Heart left ventricle (tissue), 16 donors: ENCODE data around the gene PDE11A. TPM values are rescaled to one million over a fixed set of nuclear protein-coding genes. Genes with fewer than 3 reads are reported as not detected.

Source experiments
- ATAC-seq, 4 donors: fragments of 200-7000 bp; cut with Tn5 transposase; one replicate each; pipeline ENCODE4 v1.9.1; 2020 to 2022; ENCODE audit warnings: moderate library complexity in 4 of 4, mild to moderate bottlenecking in 3 of 4, moderate number of reproducible peaks in 1 of 4
- DNase-seq, 5 donors: peaks; one replicate each; pipeline ENCODE4 v3.0.0-alpha.2; 2020
- H3K27ac ChIP-seq, 12 donors: fragments of 200-600 bp; sonication (generic) in 4 of 12; one replicate each; pipeline versions ENCODE4 v1.5.0 to v1.8.0; 2016 to 2022; ENCODE audit warnings: mild to moderate bottlenecking in 2 of 12
- H3K27me3 ChIP-seq, 9 donors: fragments of 200-600 bp; sonication (generic) in 2 of 9; one replicate each; pipeline versions ENCODE4 v1.5.1 to v1.8.0; 2016 to 2022; ENCODE audit warnings: mild to moderate bottlenecking in 3 of 9
- H3K36me3 ChIP-seq, 9 donors: fragments of 200-600 bp; sonication (generic) in 2 of 9; one replicate each; pipeline versions ENCODE4 v1.5.0 to v1.8.0; 2018 to 2022; ENCODE audit warnings: mild to moderate bottlenecking in 2 of 9
- H3K4me1 ChIP-seq, 12 donors: fragments of 200-600 bp; sonication (generic) in 4 of 12; one replicate each; pipeline versions ENCODE4 v1.5.0 to v1.8.0; 2016 to 2022; ENCODE audit warnings: mild to moderate bottlenecking in 3 of 12
- H3K4me3 ChIP-seq, 12 donors: fragments of 200-600 bp; sonication (generic) in 4 of 12; one replicate each; pipeline versions ENCODE4 v1.5.0 to v1.8.0; 2017 to 2022; ENCODE audit warnings: mild to moderate bottlenecking in 9 of 12, moderate library complexity in 4 of 12
- H3K9me3 ChIP-seq, 12 donors: fragments of 200-600 bp; sonication (generic) in 4 of 12; one replicate each; pipeline versions ENCODE4 v1.5.0 to v1.8.0; 2016 to 2022; ENCODE audit warnings: mild to moderate bottlenecking in 1 of 12
- CTCF ChIP-seq, 12 donors: fragments of 200-600 bp; sonication (generic) in 4 of 12; IDR thresholded peaks; one replicate each; pipeline versions ENCODE4 v1.5.0 to v1.8.0; 2018 to 2022; ENCODE audit warnings: antibody characterized with exemption in 12 of 12, mild to moderate bottlenecking in 5 of 12
- POLR2A ChIP-seq, 2 donors: fragments of 450-650 bp; IDR thresholded peaks; one replicate each; pipeline ENCODE4 v1.6.1; 2017; ENCODE audit warnings: antibody characterized with exemption in 2 of 2, mild to moderate bottlenecking in 2 of 2, moderate library complexity in 2 of 2
- WGBS, 4 donors: extraction: QIAGEN DNeasy Blood & Tissue Kit in 2 of 4; methylation state at CpG; one replicate each; pipeline versions ENCODE4 v1.1.5 to v1.1.7; 2013 to 2018; 5-methylcytosine and 5-hydroxymethylcytosine counted together
- intact Hi-C, 10 donors: fragments of 100-400 bp; cut with DNase I; formaldehyde crosslinking; loops; one replicate each; pipeline versions ENCODE4 v1.11.1 to v1.14.2; 2022
- polyA plus RNA-seq, 2 donors: library from polyadenylated mRNA; stranded (reverse); fragments of 200-250 nt; gene quantifications; one replicate each; pipeline ENCODE4 v1.2.3, GENCODE V29; 2013
- total RNA-seq, 9 donors: library from RNA; depleted of rRNA in 2 of 9; stranded (reverse); fragments of >200 nt in 2 of 9; fragmentation: NEBNext Ultra II Directional in 3 of 9; extraction: Animal tissue kit (Norgen Biotek cat#: 25700) in 3 of 9; gene quantifications; one replicate each; pipeline versions ENCODE4 v1.1.0 to v1.2.4, GENCODE V29; 2016 to 2023
- donor health status: ischemic (EF 13 %, LVEDD 7.1; RV severe dilation, severe dysfunction).
- donor health status: healthy with polysubstance abuse.
- donor health status: DM: no; HTN: yes; CAD: no.
- donor health status: DM: no; HTN: no; CAD: no.
- donor health status: ischemic (EF 25% LVEDD 6.9; RV normal size, moderate dysfunction).
- donor health status: ischemic (EF 25% LVEDD 5.7; RV mildly dilated, moderate dysfunction).
- donor health status: healthy.
- donor health status: DM: yes; HTN: yes; CAD: no.
- donor health status: ischemic (EF 35%, LVEDD 5.7; RV mildly dilated, moderate dysfunction).
- donor health status: nonischemic (EF 11% LVEDD 7.7; RV severe dilation, severe dysfunction).
- donor health status: DM: yes; HTN: yes; CAD: no.
- donor health status: PGD.
- donor health status: ischemic (EF 29% LVEDD 5.4; RV normal size, mild dysfunction).
- donor health status: nonischemic (EF 23%, LVEDD 6.1; RV moderate dilation, normal function).

The PDE11A gene
- total and polyA plus RNA-seq, 11 donors: 0.24 to 2.9 (median 0.88) TPM

- Histone ChIP-seq H3K27ac (peak overlapping the region in 4 of 12 donors; percentile 40 to 63 (median 58)), H3K9me3 (peaks cover 0 to 3% (median 0%) of the 10 kb centered on the region in 12 donors), H3K4me1 (peaks cover 0 to 17% (median 0%) of the 10 kb centered on the region in 12 donors), H3K36me3 (no peaks in the 10 kb centered on the region), H3K27me3 (no peaks in the 10 kb centered on the region), H3K4me3 (no peak overlapping the region)
- ATAC-seq (no peak), DNase-seq (no peak)
- TF ChIP-seq POLR2A (IDR thresholded peaks at IDR 0.05): no peak
- intact Hi-C loops: loop anchor here in 1 of 10 donors (5.0 kb wide), 1 partner anchor 109 kb away; no protein-coding TSS in a partner anchor
- WGBS, 4 donors: 73 to 80% (median 75%) methylated on average over 2 of the region's 2 CpGs
These were observed 191.4 kb downstream of the PDE11A start for GRCh38 chr2:177881008-177881747.

- no peaks in the 10 kb centered on the region for H3K27me3 ChIP-seq
- no peak overlapping the region for H3K4me3 ChIP-seq
- intact Hi-C loops: loop anchor here in 1 of 10 donors (5.0 kb wide), 1 partner anchor 108 kb away; no protein-coding TSS in a partner anchor
- H3K4me1 ChIP-seq: peaks cover 0 to 17% (median 0%) of the 10 kb centered on the region in 12 donors
- no peak for TF ChIP-seq POLR2A (IDR thresholded peaks at IDR 0.05)
- TF ChIP-seq CTCF (IDR thresholded peaks at IDR 0.05): no peak
- H3K27ac ChIP-seq: peak overlapping the region in 1 of 12 donors; percentile 26
- H3K9me3 ChIP-seq: peaks cover 0 to 3% (median 0%) of the 10 kb centered on the region in 12 donors
- whole genome bisulfite sequencing, 4 donors: 63 to 76% (median 66%) methylated on average over 2 of the region's 2 CpGs
- no peak for DNase-seq
- peak in 2 of 4 donors; percentile 49 to 63 for ATAC-seq
- no peaks in the 10 kb centered on the region for H3K36me3 ChIP-seq
These were observed 192.3 kb downstream of the PDE11A start for GRCh38 chr2:177880285-177880684.

GRCh38 chr2:177876950-177877349, 195.6 kb downstream of the PDE11A start:
- no peak overlapping the region for H3K4me3 ChIP-seq
- TF ChIP-seq CTCF (IDR thresholded peaks at IDR 0.05) (no peak), POLR2A (IDR thresholded peaks at IDR 0.05) (no peak)
- H3K27ac ChIP-seq: no peak overlapping the region
- no peak for DNase-seq
- 74 to 91% (median 83%) methylated on average over 8 of the region's 8 CpGs for WGBS, 4 donors
- ATAC-seq: no peak
- peaks cover 0 to 13% (median 0%) of the 10 kb centered on the region in 12 donors for H3K4me1 ChIP-seq
- H3K36me3 ChIP-seq: no peaks in the 10 kb centered on the region
- no peaks in the 10 kb centered on the region for H3K27me3 ChIP-seq
- H3K9me3 ChIP-seq: peaks cover 0 to 3% (median 0%) of the 10 kb centered on the region in 12 donors
- intact Hi-C loops: no loop called here

GRCh38 chr2:177874686-177875085, 197.9 kb downstream of the PDE11A start:
- intact Hi-C loops: no loop called here
- H3K4me1 ChIP-seq: peaks cover 0 to 3% (median 0%) of the 10 kb centered on the region in 12 donors
- H3K27me3 ChIP-seq: no peaks in the 10 kb centered on the region
- no peak for ATAC-seq
- TF ChIP-seq POLR2A (IDR thresholded peaks at IDR 0.05) (no peak), CTCF (IDR thresholded peaks at IDR 0.05) (no peak)
- H3K4me3 ChIP-seq: no peak overlapping the region
- 89 to 97% (median 94%) methylated on average over 4 of the region's 4 CpGs for WGBS, 4 donors
- no peaks in the 10 kb centered on the region for H3K9me3 ChIP-seq
- no peak for DNase-seq
- no peak overlapping the region for H3K27ac ChIP-seq
- H3K36me3 ChIP-seq: no peaks in the 10 kb centered on the region
